Stimulated activated effector memory CD8-positive, alpha-beta T cell treated with anti-CD3 and anti-CD28 coated beads, Interleukin-12 subunit alpha, Interleukin-12 subunit beta, amount 100 ng/mL, for 72 hours (primary cell): ENCODE data around the gene ZNF443.
"Not testable (repeated sequence)": the region's sequence is repeated elsewhere in the genome, so short reads cannot be mapped to it uniquely, and the experiment has no call there.

Experiments
- ATAC-seq: fragments of 150-1000 bp; cut with Tn5 transposase; 2 replicates; pipeline ENCODE4 v1.10.0; 2021
- DNase-seq, 2 donors: peaks; one replicate each; pipeline ENCODE4 v3.0.0; 2021 to 2022; ENCODE audit warnings: low spot score in 2 of 2
- H3K27ac Mint-ChIP-seq: one replicate; pipeline ENCODE4 v1.8.0; 2022; ENCODE audit warnings: mild to moderate bottlenecking, mixed read lengths
- H3K36me3 Mint-ChIP-seq: one replicate; pipeline ENCODE4 v1.8.0; 2022; ENCODE audit warnings: mild to moderate bottlenecking, mixed read lengths
- H3K4me1 Mint-ChIP-seq: one replicate; pipeline ENCODE4 v1.8.0; 2022; ENCODE audit warnings: mixed read lengths
- H3K4me3 Mint-ChIP-seq: one replicate; pipeline ENCODE4 v1.8.0; 2022; ENCODE audit warnings: mild to moderate bottlenecking, mixed read lengths
- H3K9me3 Mint-ChIP-seq: one replicate; pipeline ENCODE4 v1.8.0; 2022; ENCODE audit warnings: mixed read lengths

ZNF443 gene

DNA sequence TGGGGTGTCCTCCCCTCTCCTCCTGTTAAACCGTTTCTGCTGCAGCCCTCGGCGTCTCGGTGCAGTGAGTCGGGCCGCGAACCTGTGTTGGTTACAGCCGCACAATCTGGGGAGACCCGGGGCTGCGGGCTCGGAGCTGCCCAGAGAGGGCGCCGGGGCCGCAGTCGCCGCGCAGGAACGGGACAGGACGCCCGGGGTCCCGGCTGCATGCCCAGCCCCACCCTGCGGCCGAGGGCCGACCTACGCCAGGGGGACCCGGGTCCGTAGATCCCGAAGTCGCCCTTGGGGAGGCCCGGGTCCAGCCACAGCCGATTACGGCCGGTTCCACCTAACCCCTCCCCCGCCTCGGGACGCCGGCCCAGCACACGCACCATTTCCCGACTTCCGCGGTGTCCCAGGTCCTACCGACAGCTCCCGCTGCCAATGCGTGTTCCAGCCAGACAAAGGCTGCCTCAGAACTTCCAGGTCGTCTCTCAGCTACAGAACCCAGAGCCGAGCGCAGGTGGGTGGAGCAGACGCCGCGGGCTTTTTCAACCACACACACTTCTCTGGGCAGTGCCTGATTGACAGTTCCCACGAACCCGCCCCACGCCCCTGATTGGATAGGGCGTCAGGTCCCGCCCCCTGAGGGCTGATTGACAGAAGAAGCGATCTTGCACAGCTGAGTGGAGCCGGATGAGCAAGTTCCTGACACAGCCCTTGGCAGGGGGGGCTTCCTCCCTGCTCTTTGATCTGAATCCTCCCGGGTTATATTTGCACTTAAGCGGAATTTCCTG, at the start of gene ZNF443:
Gene ZNF443 (minus strand): TSS at position 481 of the 776 bp plus-strand sequence. CDS start 107 bp downstream, at position 374.
- Mint-ChIP-seq H3K36me3 (peaks cover 10% of the 10 kb centered on the region), H3K4me3 (peak within 1 kb of the TSS; percentile 100), H3K4me1 (peaks cover 5% of the 10 kb centered on the region), H3K9me3 (peaks cover 19% of the 10 kb centered on the region), H3K27ac (peak within 1 kb of the TSS; percentile 95)
- peak; percentile 97 to 100 for DNase-seq
- peak; percentile 100 for ATAC-seq

DNA sequence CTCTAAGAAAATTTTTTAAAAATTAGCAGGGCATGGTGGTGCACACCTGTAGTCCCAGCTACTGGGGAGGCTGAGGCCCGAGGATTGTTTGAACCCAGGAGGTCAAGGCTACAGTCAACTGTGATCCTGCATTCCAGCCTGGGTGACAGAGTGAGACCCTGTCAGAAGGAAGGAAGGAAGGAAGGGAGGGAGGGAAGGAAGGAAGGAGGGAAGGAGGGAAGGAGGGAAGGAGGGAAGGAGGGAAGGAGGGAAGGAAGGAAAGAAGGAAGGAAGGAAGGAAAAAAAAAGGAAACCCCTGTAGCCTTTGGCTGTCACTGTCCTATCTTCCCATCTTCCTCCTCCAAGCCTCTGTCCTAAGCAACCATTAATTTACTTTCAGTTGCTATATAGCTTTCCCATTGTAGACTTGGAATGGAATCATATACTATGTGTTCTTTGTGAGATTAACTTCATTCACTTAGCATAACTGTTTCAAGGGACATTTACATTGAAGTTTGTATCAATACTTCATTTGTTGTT, 45.5 kb upstream of the ZNF443 start:
- not testable (repeated sequence) for H3K4me3 Mint-ChIP-seq, H3K9me3 Mint-ChIP-seq, DNase-seq, ATAC-seq, H3K36me3 Mint-ChIP-seq, H3K27ac Mint-ChIP-seq
- peaks cover 21% of the 10 kb centered on the region for H3K4me1 Mint-ChIP-seq

GRCh38 chr19:12485571-12485970, 44.8 kb upstream of the ZNF443 start:
- no peak for ATAC-seq
- Mint-ChIP-seq H3K4me3 (peak overlapping the region; percentile 88), H3K4me1 (peaks cover 21% of the 10 kb centered on the region), H3K27ac (no peak overlapping the region), H3K36me3 (no peaks in the 10 kb centered on the region), H3K9me3 (no peaks in the 10 kb centered on the region)
- no peak for DNase-seq

DNA sequence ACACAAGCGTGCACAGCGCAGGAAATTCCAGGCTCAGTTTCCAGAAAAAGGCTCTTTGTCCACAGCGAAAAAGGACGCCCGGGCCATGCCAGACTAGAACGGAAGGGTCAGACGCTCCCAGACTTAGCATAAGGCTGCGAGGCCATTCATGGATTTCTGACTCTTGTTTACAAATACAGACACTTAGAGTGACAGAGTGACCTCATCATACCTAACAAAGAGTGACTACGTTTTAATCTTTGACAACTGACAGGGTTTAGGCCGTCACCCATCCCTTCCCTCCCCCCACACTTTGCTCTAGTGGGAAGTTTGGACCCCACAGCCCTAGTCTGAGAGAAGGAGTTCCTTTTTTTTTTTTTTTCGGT, 44.2 kb upstream of the ZNF443 start:
- DNase-seq (no peak), ATAC-seq (peak; percentile 46)
- H3K36me3 Mint-ChIP-seq: no peaks in the 10 kb centered on the region

GRCh38 chr19:12484371-12485051, 43.7 kb upstream of the ZNF443 start, which contains the start of gene ZNF709:
Gene ZNF709 (minus strand): TSS chr19:12484816. CDS start chr19:12484657, 159 bp downstream.
- peak; percentile 99 for ATAC-seq
- Mint-ChIP-seq H3K27ac (peak within 1 kb of the TSS; percentile 91), H3K4me1 (peaks cover 21% of the 10 kb centered on the region), H3K4me3 (peak within 1 kb of the TSS; percentile 88), H3K36me3 (no peaks in the 10 kb centered on the region), H3K9me3 (no peaks in the 10 kb centered on the region)
- DNase-seq: peak; percentile 85 to 96

More for the DNA sequence above, 44.2 kb upstream of the ZNF443 start:
- Mint-ChIP-seq H3K9me3 (no peaks in the 10 kb centered on the region), H3K27ac (peak overlapping the region; percentile 91), H3K4me1 (peaks cover 21% of the 10 kb centered on the region), H3K4me3 (peak overlapping the region; percentile 88)

DNA sequence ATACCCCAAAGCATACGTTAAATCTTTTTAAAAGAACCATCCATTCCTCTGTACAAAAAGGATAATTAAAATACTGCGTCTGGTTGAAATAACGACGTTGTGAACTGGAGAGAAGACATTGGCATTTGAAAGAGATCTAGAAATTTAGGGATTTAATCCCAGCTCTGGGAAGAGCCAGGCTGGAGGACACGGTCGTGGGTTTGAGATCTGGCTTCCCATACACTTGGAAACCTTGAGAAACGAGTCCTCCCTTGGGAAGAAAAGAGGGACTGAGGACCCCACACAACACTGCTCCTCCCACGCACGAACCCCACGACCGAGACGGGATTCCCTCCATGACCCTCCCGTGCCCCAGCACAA, 43.2 kb upstream of the ZNF443 start:
- DNase-seq: no peak
- Mint-ChIP-seq H3K27ac (peak overlapping the region; percentile 91), H3K4me1 (peaks cover 21% of the 10 kb centered on the region), H3K4me3 (peak overlapping the region; percentile 88), H3K9me3 (no peaks in the 10 kb centered on the region), H3K36me3 (no peaks in the 10 kb centered on the region)
- no peak for ATAC-seq

DNA sequence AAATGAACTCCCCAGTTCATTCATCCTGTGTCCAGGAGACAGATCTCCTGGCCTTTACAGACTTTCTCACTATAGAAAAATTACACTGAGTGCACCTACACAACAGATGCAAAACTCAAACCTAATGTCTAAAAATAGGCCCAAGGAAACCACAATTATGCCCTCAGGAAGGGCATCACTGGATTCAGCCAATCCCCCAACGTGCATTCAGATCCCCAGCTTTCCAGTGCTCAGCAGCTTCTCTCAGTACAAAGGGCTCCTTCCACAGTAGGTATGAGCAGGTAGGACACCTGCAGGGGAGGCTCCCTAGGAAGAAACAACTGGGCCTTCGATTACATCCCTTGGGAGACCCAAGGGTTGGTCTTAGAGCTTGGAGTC, 41.7 kb upstream of the ZNF443 start:
- peaks cover 33% of the 10 kb centered on the region for H3K4me1 Mint-ChIP-seq
- H3K9me3 Mint-ChIP-seq: no peaks in the 10 kb centered on the region
- peak overlapping the region; percentile 26 for H3K27ac Mint-ChIP-seq
- H3K4me3 Mint-ChIP-seq: peak overlapping the region; percentile 7
- DNase-seq (no peak), ATAC-seq (no peak)
- H3K36me3 Mint-ChIP-seq: no peaks in the 10 kb centered on the region

- Mint-ChIP-seq H3K4me3 (peak overlapping the region; percentile 7), H3K4me1 (peaks cover 33% of the 10 kb centered on the region), H3K36me3 (no peaks in the 10 kb centered on the region), H3K9me3 (no peaks in the 10 kb centered on the region), H3K27ac (peak overlapping the region; percentile 26)
- DNase-seq (no peak), ATAC-seq (no peak)
Measured at GRCh38 chr19:12481781-12482508, 41.1 kb upstream of the ZNF443 start.

DNA sequence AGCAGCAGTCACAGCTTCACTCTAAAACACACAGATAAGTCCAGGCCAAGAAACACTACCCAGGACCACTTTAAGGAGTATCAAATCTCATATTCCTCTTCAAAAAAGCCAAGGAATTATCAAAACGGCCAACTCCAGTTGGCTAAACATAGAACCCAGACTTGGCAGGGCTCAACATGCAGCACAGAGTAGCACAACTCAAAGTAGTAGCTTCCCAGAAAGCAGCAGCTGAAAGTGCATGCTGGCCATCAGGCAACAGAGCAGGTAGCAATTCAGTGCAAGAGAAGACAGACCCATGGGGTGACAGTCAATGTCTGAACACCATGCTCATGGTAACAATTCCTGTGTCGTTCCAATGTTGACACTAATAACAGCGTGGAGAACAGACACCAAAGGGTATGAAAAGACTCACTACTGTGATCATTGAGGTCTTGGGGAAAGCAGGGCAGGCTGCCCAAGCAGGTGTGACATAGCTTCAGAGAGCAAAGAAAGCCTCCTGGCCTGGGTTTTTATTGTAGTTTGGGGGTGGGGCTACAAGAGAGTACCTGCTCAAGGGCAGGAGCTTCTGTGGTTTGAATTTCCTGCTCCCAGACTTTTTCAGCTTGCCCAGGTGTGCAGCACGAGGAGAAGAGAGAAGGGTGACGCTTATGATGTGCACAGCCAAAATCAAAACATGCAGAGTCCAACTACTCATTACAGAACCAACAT, 37.6 kb upstream of the ZNF443 start:
- peaks cover 32% of the 10 kb centered on the region for H3K4me1 Mint-ChIP-seq
- ATAC-seq (no peak), DNase-seq (no peak)
- H3K36me3 Mint-ChIP-seq: no peaks in the 10 kb centered on the region
- H3K27ac Mint-ChIP-seq: peak overlapping the region; percentile 65
- no peaks in the 10 kb centered on the region for H3K9me3 Mint-ChIP-seq
- no peak overlapping the region for H3K4me3 Mint-ChIP-seq

DNA sequence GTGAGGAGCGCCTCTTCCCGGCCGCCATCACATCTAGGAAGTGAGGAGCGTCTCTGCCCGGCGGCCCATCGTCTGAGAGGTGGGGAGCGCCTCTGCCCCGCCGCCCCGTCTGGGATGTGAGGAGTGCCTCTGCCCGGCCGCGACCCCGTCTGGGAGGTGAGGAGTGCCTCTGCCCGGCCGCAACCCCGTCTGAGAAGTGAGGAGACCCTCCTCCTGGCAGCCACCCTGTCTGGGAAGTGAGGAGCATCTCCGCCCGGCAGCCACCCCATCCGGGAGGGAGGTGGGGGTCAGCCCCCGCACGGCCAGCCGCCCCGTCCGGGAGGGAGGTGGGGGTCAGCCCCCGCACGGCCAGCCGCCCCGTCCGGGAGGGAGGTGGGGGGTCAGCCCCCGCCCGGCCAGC, 26.8 kb upstream of the ZNF443 start:
- H3K4me1 Mint-ChIP-seq, H3K27ac Mint-ChIP-seq, H3K4me3 Mint-ChIP-seq, ATAC-seq, DNase-seq, H3K36me3 Mint-ChIP-seq: not testable (repeated sequence)
- peaks cover 18% of the 10 kb centered on the region for H3K9me3 Mint-ChIP-seq

DNA sequence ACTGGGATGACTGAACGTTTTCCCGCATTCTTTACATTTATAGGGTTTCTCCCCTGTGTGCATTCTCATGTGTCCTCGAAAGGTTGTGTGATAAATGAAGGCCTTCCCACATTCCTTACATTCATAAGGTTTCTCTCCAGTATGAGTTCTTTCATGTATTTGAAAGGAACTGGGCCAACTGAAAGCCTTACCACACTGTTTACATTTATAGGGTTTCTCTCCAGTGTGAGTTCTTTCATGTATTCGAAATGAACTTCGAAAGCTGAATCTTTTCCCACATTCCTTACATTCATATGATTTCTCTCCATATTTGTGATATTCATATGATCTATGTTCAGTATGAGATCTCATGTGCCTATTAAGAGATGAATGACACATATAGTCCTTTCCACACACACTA, 24.4 kb upstream of the ZNF443 start:
- Mint-ChIP-seq H3K9me3 (peaks cover 15% of the 10 kb centered on the region), H3K27ac (no peak overlapping the region), H3K36me3 (peaks cover 7% of the 10 kb centered on the region), H3K4me3 (no peak overlapping the region), H3K4me1 (no peaks in the 10 kb centered on the region)
- DNase-seq (no peak), ATAC-seq (no peak)

GRCh38 chr19:12464769-12465168, 23.9 kb upstream of the ZNF443 start:
- Mint-ChIP-seq H3K27ac (no peak overlapping the region), H3K9me3 (peaks cover 15% of the 10 kb centered on the region), H3K36me3 (peaks cover 7% of the 10 kb centered on the region), H3K4me3 (no peak overlapping the region), H3K4me1 (no peaks in the 10 kb centered on the region)
- DNase-seq (no peak), ATAC-seq (no peak)

DNA sequence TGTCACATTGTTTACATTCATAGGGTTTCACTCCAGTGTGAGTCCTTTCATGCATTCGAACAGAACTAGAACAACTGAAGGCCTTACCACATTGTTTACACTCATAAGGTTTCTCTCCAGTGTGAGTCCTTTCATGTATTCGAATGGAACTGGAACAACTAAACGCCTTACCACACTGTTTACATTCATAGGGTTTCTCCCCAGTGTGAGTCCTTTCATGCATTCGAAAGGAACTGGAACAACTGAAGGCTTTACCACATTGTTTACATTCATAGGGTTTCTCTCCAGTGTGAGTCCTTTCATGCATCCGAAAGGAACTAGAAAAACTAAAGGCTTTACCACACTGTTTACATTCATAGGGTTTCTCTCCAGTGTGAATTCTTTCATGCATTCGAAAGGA, 23.3 kb upstream of the ZNF443 start:
- H3K27ac Mint-ChIP-seq, H3K4me1 Mint-ChIP-seq, H3K4me3 Mint-ChIP-seq, DNase-seq, H3K36me3 Mint-ChIP-seq, ATAC-seq: not testable (repeated sequence)
- H3K9me3 Mint-ChIP-seq: peaks cover 17% of the 10 kb centered on the region

GRCh38 chr19:12453495-12453894, 12.7 kb upstream of the ZNF443 start:
- no peak overlapping the region for H3K4me3 Mint-ChIP-seq
- H3K9me3 Mint-ChIP-seq: peaks cover 26% of the 10 kb centered on the region
- ATAC-seq: no peak
- H3K4me1 Mint-ChIP-seq: no peaks in the 10 kb centered on the region
- H3K36me3 Mint-ChIP-seq: no peaks in the 10 kb centered on the region
- DNase-seq: no peak
- no peak overlapping the region for H3K27ac Mint-ChIP-seq

- Mint-ChIP-seq H3K4me3 (no peak overlapping the region), H3K9me3 (peaks cover 25% of the 10 kb centered on the region), H3K4me1 (no peaks in the 10 kb centered on the region), H3K27ac (no peak overlapping the region), H3K36me3 (no peaks in the 10 kb centered on the region)
- DNase-seq: no peak
- ATAC-seq: no peak
Measured at GRCh38 chr19:12450844-12451243, 10.0 kb upstream of the ZNF443 start.
